Measurements from ENCODE around the gene CPVL.

The CPVL gene

GRCh38 chr7:29042824-29043231 lies 103.5 kb downstream of the CPVL start:
- H2AFZ ChIP-seq (ENCODE audit: low read depth, low read length) = no peak overlapping the region
- peaks cover 31% of the 10 kb centered on the region; the same call in 1 of the 2 replicates for H3K27me3 ChIP-seq (ENCODE audit: low read depth, low read length)
- no peak overlapping the region for H3K4me3 ChIP-seq (ENCODE audit: low read length)
- no peaks in the 10 kb centered on the region for H3K4me1 ChIP-seq (ENCODE audit: low read length)
- H3K79me2 ChIP-seq (ENCODE audit: low read length) = no peaks in the 10 kb centered on the region
- H4K20me1 ChIP-seq (ENCODE audit: insufficient read depth, low read length) = no peaks in the 10 kb centered on the region
- no peak overlapping the region for H3K4me2 ChIP-seq (ENCODE audit: low read length)
- no peak overlapping the region for H3K27ac ChIP-seq (ENCODE audit: low read length)
- no peak for TF ChIP-seq EZH2phosphoT487 (IDR thresholded peaks at IDR 0.05; ENCODE audit: low read depth)
- TF ChIP-seq CTCF (IDR thresholded peaks at IDR 0.05; ENCODE audit: low read depth, low read length) = no peak
- no peaks in the 10 kb centered on the region for H3K9me3 ChIP-seq (ENCODE audit: insufficient read depth, low read length)
- no peaks in the 10 kb centered on the region for H3K36me3 ChIP-seq (replicated peaks; ENCODE audit: low read depth, low read length)
- H3K9ac ChIP-seq (ENCODE audit: low read length) = no peak overlapping the region

GRCh38 chr7:29041991-29042390 lies 104.3 kb downstream of the CPVL start:
- Histone ChIP-seq H3K4me2 (ENCODE audit: low read length) (no peak overlapping the region), H4K20me1 (ENCODE audit: insufficient read depth, low read length) (no peaks in the 10 kb centered on the region), H3K36me3 (replicated peaks; ENCODE audit: low read depth, low read length) (no peaks in the 10 kb centered on the region), H3K27ac (ENCODE audit: low read length) (no peak overlapping the region), H3K9me3 (ENCODE audit: insufficient read depth, low read length) (no peaks in the 10 kb centered on the region), H3K27me3 (ENCODE audit: low read depth, low read length) (peaks cover 27% of the 10 kb centered on the region; the same call in 1 of the 2 replicates), H2AFZ (ENCODE audit: low read depth, low read length) (no peak overlapping the region), H3K4me1 (ENCODE audit: low read length) (no peaks in the 10 kb centered on the region), H3K79me2 (ENCODE audit: low read length) (no peaks in the 10 kb centered on the region), H3K9ac (ENCODE audit: low read length) (no peak overlapping the region), H3K4me3 (ENCODE audit: low read length) (no peak overlapping the region)
- no peak for TF ChIP-seq CTCF (IDR thresholded peaks at IDR 0.05; ENCODE audit: low read depth, low read length)
- no peak for TF ChIP-seq EZH2phosphoT487 (IDR thresholded peaks at IDR 0.05; ENCODE audit: low read depth)

GRCh38 chr7:29040579-29040925 lies 105.8 kb downstream of the CPVL start:
- H2AFZ ChIP-seq (ENCODE audit: low read depth, low read length) = no peak overlapping the region

More at GRCh38 chr7:29040579-29040925, 105.8 kb downstream of the CPVL start:
- H4K20me1 ChIP-seq (ENCODE audit: insufficient read depth, low read length) = no peaks in the 10 kb centered on the region
- no peak for TF ChIP-seq CTCF (IDR thresholded peaks at IDR 0.05; ENCODE audit: low read depth, low read length)
- no peak for TF ChIP-seq EZH2phosphoT487 (IDR thresholded peaks at IDR 0.05; ENCODE audit: low read depth)
- peaks cover 4% of the 10 kb centered on the region; the same call in 1 of the 2 replicates for H3K4me1 ChIP-seq (ENCODE audit: low read length)
- no peaks in the 10 kb centered on the region for H3K36me3 ChIP-seq (replicated peaks; ENCODE audit: low read depth, low read length)
- H3K9me3 ChIP-seq (ENCODE audit: insufficient read depth, low read length) = no peaks in the 10 kb centered on the region
- H3K27ac ChIP-seq (ENCODE audit: low read length) = no peak overlapping the region
- peaks cover 19% of the 10 kb centered on the region; the same call in 1 of the 2 replicates for H3K27me3 ChIP-seq (ENCODE audit: low read depth, low read length)
- H3K4me3 ChIP-seq (ENCODE audit: low read length) = no peak overlapping the region
- H3K4me2 ChIP-seq (ENCODE audit: low read length) = no peak overlapping the region
- H3K9ac ChIP-seq (ENCODE audit: low read length) = no peak overlapping the region
- H3K79me2 ChIP-seq (ENCODE audit: low read length) = no peaks in the 10 kb centered on the region

Data from OCI-LY3 (cell line).